Endothelial cell of umbilical vein (primary cell): ENCODE data around the gene CCDC9B. TPM values are rescaled to one million over a fixed set of nuclear protein-coding genes. Genes with fewer than 3 reads are reported as not detected.

Experiments
- BruUV-seq: library from RNA; stranded (reverse); fragments of 400-500 nt; replicated peaks from 2 replicates; lab custom pipeline; 2021; lab: Mats Ljungman, UMichigan
- CTCF ChIA-PET: fragments of 300-600, 350-600 bp; sonication (Branson Sonifier 250); formaldehyde crosslinking; loops from one replicate; lab custom pipeline; 2021; ENCODE audit warnings: antibody characterized with exemption, inconsistent platforms; lab: Charles Lee
- POLR2A ChIA-PET: fragments of 300-600, 350-600 bp; sonication (Branson Sonifier 250); formaldehyde crosslinking; loops from one replicate; lab custom pipeline; 2021; ENCODE audit warnings: antibody characterized with exemption, inconsistent platforms; lab: Charles Lee
- DNase-seq: peaks from one replicate; pipeline ENCODE4 v3.0.0-alpha.2; 2011; ENCODE audit warnings: low read depth, low spot score
- FAIRE-seq: peaks from 2 replicates; lab custom pipeline; 2011; peaks lifted over from hg19 to GRCh38; lab: Jason Lieb, UNC
- H2AFZ ChIP-seq: 2 replicates; pipeline ENCODE4 v1.6.0; 2012; ENCODE audit warnings: low read depth, low read length, control low read depth, inconsistent platforms
- H3K27ac ChIP-seq: 2 replicates; pipeline ENCODE4 v1.5.1; 2011; ENCODE audit warnings: low read depth, mild to moderate bottlenecking, control low read depth, low read length, moderate library complexity; ENCODE audit not compliant: insufficient read depth
- H3K27me3 ChIP-seq, 2 experiments: 2 replicates each; pipeline versions ENCODE4 v1.6.0 to v1.6.1; 2011; ENCODE audit warnings: low read length in 2 of 2, mixed read lengths in 1 of 2; ENCODE audit not compliant: control insufficient read depth in 2 of 2, insufficient read depth in 2 of 2
- H3K36me3 ChIP-seq, 2 experiments: 2 replicates in 1 of 2; 3 replicates in 1 of 2; pipeline ENCODE4 v1.5.1; 2011; ENCODE audit warnings: low read length in 2 of 2, mild to moderate bottlenecking in 1 of 2, moderate library complexity in 1 of 2; ENCODE audit not compliant: control insufficient read depth in 2 of 2, insufficient read depth in 2 of 2; ENCODE audit errors: extremely low read depth in 1 of 2
- H3K4me1 ChIP-seq: 3 replicates; pipeline ENCODE4 v1.5.1; 2011; ENCODE audit warnings: mild to moderate bottlenecking, low read length; ENCODE audit not compliant: control insufficient read depth, insufficient read depth; ENCODE audit errors: extremely low read depth
- H3K4me2 ChIP-seq: 2 replicates; pipeline ENCODE4 v1.6.1; 2011; ENCODE audit warnings: low read length, control low read depth, mixed read lengths; ENCODE audit not compliant: insufficient read depth
- H3K4me3 ChIP-seq, 3 experiments: fragments of 200-600 bp in 1 of 3; sonication (generic), shearing (Covaris generic) in 1 of 3; replicated peaks in 1 of 3; 2 replicates each; pipeline ENCODE4 v1.5.1; 2011 to 2016; ENCODE audit warnings: control low read depth in 3 of 3, low read length in 3 of 3, mild to moderate bottlenecking in 2 of 3, inconsistent platforms in 1 of 3, low read depth in 1 of 3, moderate library complexity in 1 of 3; ENCODE audit not compliant: insufficient read depth in 1 of 3
- H3K79me2 ChIP-seq: 2 replicates; pipeline ENCODE4 v1.6.0; 2012; ENCODE audit warnings: low read length, inconsistent platforms; ENCODE audit not compliant: control insufficient read depth, insufficient read depth
- H3K9ac ChIP-seq: replicated peaks from 2 replicates; pipeline ENCODE3; 2011; ENCODE audit warnings: low read length, control low read depth; ENCODE audit not compliant: insufficient read depth; ENCODE audit errors: extremely low read depth
- H3K9me1 ChIP-seq: replicated peaks from 3 replicates; pipeline ENCODE4 v1.6.0; 2011; ENCODE audit warnings: mild to moderate bottlenecking, low read length; ENCODE audit not compliant: control insufficient read depth, insufficient read depth; ENCODE audit errors: extremely low read depth
- H3K9me3 ChIP-seq: replicated peaks from 2 replicates; pipeline ENCODE4 v1.5.1; 2012; ENCODE audit warnings: low read length, inconsistent platforms; ENCODE audit not compliant: control insufficient read depth, insufficient read depth
- H4K20me1 ChIP-seq: replicated peaks from 2 replicates; pipeline ENCODE3; 2011; ENCODE audit warnings: mild to moderate bottlenecking, low read length; ENCODE audit not compliant: control insufficient read depth, insufficient read depth; ENCODE audit errors: extremely low read depth
- CTCF ChIP-seq, 2 donors: IDR thresholded peaks; 1 replicate in 1 of 2; 2 replicates in 1 of 2; pipeline ENCODE4 v1.5.1; 2011; ENCODE audit warnings: low read length in 2 of 2, mild to moderate bottlenecking in 2 of 2, moderate library complexity in 2 of 2, control low read depth in 1 of 2, inconsistent platforms in 1 of 2, low read depth in 1 of 2; ENCODE audit not compliant: insufficient read depth in 1 of 2; ENCODE audit errors: extremely low read depth in 1 of 2
- dilution Hi-C: fragments of 300-500 bp; cut with MboI; formaldehyde crosslinking; loops from one replicate; pipeline ENCODE4 v1.15.0; 2019; ENCODE audit warnings: low sequenced_read_pairs; ENCODE audit not compliant: extremely low pct_ligation_motif_present
- intact Hi-C: fragments of 100-400 bp; cut with micrococcal nuclease; formaldehyde crosslinking; loops from one replicate; pipeline ENCODE4 v1.10.0; 2022
- polyA plus RNA-seq, 4 experiments: library from polyadenylated mRNA; depleted of rRNA in 3 of 4; stranded (reverse) in 3 of 4; unstranded in 1 of 4; fragments of >200 nt; gene quantifications; 2 replicates each; pipeline versions ENCODE4 v1.2.1 to v1.2.3, GENCODE V29; 2011 to 2012; ENCODE audit warnings: missing spikeins in 1 of 4
- total RNA-seq: library from RNA; stranded (reverse); gene quantifications from 2 replicates; pipeline ENCODE4 v1.2.3, GENCODE V29; 2021

Gene CCDC9B
- total and polyA plus RNA-seq, 2 donors (not counting 3 experiments of a cell fraction or from before 2014, with no cell fraction given) = 7.6 to 46.0 TPM

DNA sequence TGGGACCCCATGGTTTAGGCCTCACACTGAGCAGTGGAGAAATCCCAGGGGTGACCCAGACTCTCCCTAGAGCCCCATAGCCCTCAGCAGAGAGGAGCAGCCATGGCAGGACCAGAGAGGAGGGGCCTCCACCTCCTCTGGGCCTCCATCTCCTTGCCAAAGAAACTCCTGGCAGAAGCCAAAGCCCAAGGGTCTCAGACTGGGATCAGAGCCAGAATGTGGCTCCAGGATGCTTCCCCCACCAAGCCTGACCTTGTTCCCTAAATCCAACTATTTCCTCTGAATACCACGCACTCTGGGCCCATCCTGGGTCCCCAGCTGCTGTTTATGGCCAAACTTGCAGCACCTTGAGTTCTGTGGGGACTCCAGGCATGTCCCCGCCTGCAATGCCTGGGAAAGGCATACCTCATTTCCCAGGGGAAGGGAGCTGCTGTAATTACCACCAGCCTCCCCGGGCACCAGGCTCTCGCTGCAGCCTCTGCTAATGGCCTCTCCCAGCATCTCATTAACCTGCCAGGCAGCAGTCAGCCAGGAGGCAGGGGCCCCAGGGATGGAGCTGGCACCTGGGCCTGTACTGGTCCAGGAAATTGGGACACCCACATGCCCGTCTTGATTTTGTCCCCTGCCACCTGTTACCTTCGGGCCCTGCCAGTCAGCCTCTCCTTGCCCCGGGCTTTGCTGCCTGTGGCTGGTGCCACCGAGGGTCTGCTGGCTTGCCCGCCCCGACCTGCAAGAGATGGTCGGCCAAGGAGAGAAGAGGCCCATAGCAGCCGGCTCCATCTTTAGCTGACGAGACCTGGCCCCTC, 4.6 kb downstream of the CCDC9B start:
- Histone ChIP-seq H3K79me2 (peaks cover 11% of the 10 kb centered on the region), H3K4me1 (peaks cover 58% of the 10 kb centered on the region), H4K20me1 (no peaks in the 10 kb centered on the region), H2AFZ (no peak overlapping the region), H3K4me2 (no peak overlapping the region), H3K4me3 (no peak overlapping the region), H3K27me3 (no peaks in the 10 kb centered on the region), H3K9me1 (no peaks in the 10 kb centered on the region), H3K36me3 (peaks cover 0 to 8% of the 10 kb centered on the region in 2 experiments), H3K27ac (no peak overlapping the region), H3K9ac (no peak overlapping the region), H3K9me3 (no peaks in the 10 kb centered on the region)
- dilution Hi-C loops = no loop called here
- BruUV-seq = no TSS peak
- intact Hi-C loops = no loop called here
- FAIRE-seq = no peak
- CTCF ChIA-PET = interaction anchor here (1.8 to 9.1 kb wide), 7 partner anchors 9 to 85 kb away, joined by 6 to 287 read pairs (median 50); partner anchors contain the start of genes ANKRD63, DISP2 and INAFM2
- TF ChIP-seq CTCF (IDR thresholded peaks at IDR 0.05; ENCODE audit: extremely low read depth in 1 of 2, insufficient read depth in 1 of 2, low read depth in 1 of 2, low read length in 2 of 2) = no peak
- no peak for DNase-seq
- POLR2A ChIA-PET = no interaction called here
